HG02938 (cell line): ENCODE measurements around the gene CYP3A5.
A peak's percentile ranks its signal among the peaks of the same experiment; 100 is the strongest.
"Not testable (repeated sequence)": the region's sequence is repeated elsewhere in the genome, so short reads cannot be mapped to it uniquely, and the experiment has no call there.

Experiments used
- ATAC-seq: cut with Tn5 transposase; IDR thresholded peaks from one replicate; pipeline ENCODE4 v1.9.1; 2021; ENCODE audit warnings: mild to moderate bottlenecking, moderate library complexity; ENCODE audit not compliant: unreplicated experiment

CYP3A5 gene

GRCh38 chr7:99643464-99643863 is 36.3 kb downstream of the CYP3A5 start:
- no peak for ATAC-seq

- no peak for ATAC-seq
These were observed 37.8 kb downstream of the CYP3A5 start for GRCh38 chr7:99642027-99642426.

GRCh38 chr7:99639267-99639666 is 40.5 kb downstream of the CYP3A5 start:
- no peak for ATAC-seq

- no peak for ATAC-seq
These were observed 41.1 kb downstream of the CYP3A5 start for GRCh38 chr7:99638731-99639130.

- ATAC-seq = not testable (repeated sequence)
These were observed 42.4 kb downstream of the CYP3A5 start for GRCh38 chr7:99637414-99637813.

- ATAC-seq = no peak
These were observed 48.3 kb downstream of the CYP3A5 start for GRCh38 chr7:99631295-99632109.

- no peak for ATAC-seq
These were observed 50.2 kb downstream of the CYP3A5 start for GRCh38 chr7:99629643-99630042.

- no peak for ATAC-seq
These were observed 51.0 kb downstream of the CYP3A5 start for GRCh38 chr7:99628471-99629465.

- ATAC-seq = no peak
These were observed 52.3 kb downstream of the CYP3A5 start for GRCh38 chr7:99627513-99627912.

GRCh38 chr7:99626661-99627060 is 53.1 kb downstream of the CYP3A5 start:
- no peak for ATAC-seq

GRCh38 chr7:99625961-99626360 is 53.8 kb downstream of the CYP3A5 start:
- ATAC-seq = no peak

GRCh38 chr7:99625321-99625720 is 54.5 kb downstream of the CYP3A5 start:
- ATAC-seq = no peak

GRCh38 chr7:99624484-99624883 is 55.3 kb downstream of the CYP3A5 start:
- no peak for ATAC-seq

- ATAC-seq = no peak
These were observed 55.9 kb downstream of the CYP3A5 start for GRCh38 chr7:99623702-99624447.

GRCh38 chr7:99623091-99623693 is 56.6 kb downstream of the CYP3A5 start:
- no peak for ATAC-seq

GRCh38 chr7:99622596-99622995 is 57.2 kb downstream of the CYP3A5 start:
- ATAC-seq = no peak

- ATAC-seq = no peak
These were observed 58.5 kb downstream of the CYP3A5 start for GRCh38 chr7:99621271-99621670.

- no peak for ATAC-seq
These were observed 60.1 kb downstream of the CYP3A5 start for GRCh38 chr7:99619571-99620130.

- no peak for ATAC-seq
These were observed 61.1 kb downstream of the CYP3A5 start for GRCh38 chr7:99618726-99619125.

- ATAC-seq = peak; percentile 38
These were observed 62.5 kb downstream of the CYP3A5 start for GRCh38 chr7:99617192-99617781.
